Measurements from ENCODE around the gene TREML2. TPM values are rescaled to one million over a fixed set of nuclear protein-coding genes. Genes with fewer than 3 reads are reported as not detected.

TREML2 gene
- total RNA-seq, 1 experiment from 2014 or later, result not detected

- no peak for DNase-seq
- H4K20me1 ChIP-seq (ENCODE audit: low read length), result no peaks in the 10 kb centered on the region
- H2AFZ ChIP-seq (ENCODE audit: low read length), result no peak overlapping the region
- no peak overlapping the region for H3K9ac ChIP-seq (ENCODE audit: low read length)
- H3K4me3 ChIP-seq (ENCODE audit: low read length), result no peak overlapping the region
- H3K36me3 ChIP-seq (ENCODE audit: low read depth, low read length), result no peaks in the 10 kb centered on the region
- no peak for ATAC-seq
- intact Hi-C loops (cut with micrococcal nuclease), result no loop called here
- no peaks in the 10 kb centered on the region for H3K9me2 ChIP-seq (replicated peaks; ENCODE audit: low read length)
- BruUV-seq (replicated peaks), result no TSS peak
- H3K4me1 ChIP-seq (ENCODE audit: insufficient read depth, low read length), result no peaks in the 10 kb centered on the region
- ChIA-PET CTCF (no interaction called here), POLR2A (ENCODE audit: unreplicated experiment) (no interaction called here)
- no peaks in the 10 kb centered on the region for H3K79me2 ChIP-seq (ENCODE audit: low read length)
- H3K9me3 ChIP-seq (ENCODE audit: low read length), result no peaks in the 10 kb centered on the region
- no peak overlapping the region for H3K4me2 ChIP-seq (ENCODE audit: low read length)
- H3K27me3 ChIP-seq (ENCODE audit: low read length), result no peaks in the 10 kb centered on the region
- H3F3A ChIP-seq (ENCODE audit: low read length, unreplicated experiment), result no peaks in the 10 kb centered on the region
- TF ChIP-seq, protein P1, sequence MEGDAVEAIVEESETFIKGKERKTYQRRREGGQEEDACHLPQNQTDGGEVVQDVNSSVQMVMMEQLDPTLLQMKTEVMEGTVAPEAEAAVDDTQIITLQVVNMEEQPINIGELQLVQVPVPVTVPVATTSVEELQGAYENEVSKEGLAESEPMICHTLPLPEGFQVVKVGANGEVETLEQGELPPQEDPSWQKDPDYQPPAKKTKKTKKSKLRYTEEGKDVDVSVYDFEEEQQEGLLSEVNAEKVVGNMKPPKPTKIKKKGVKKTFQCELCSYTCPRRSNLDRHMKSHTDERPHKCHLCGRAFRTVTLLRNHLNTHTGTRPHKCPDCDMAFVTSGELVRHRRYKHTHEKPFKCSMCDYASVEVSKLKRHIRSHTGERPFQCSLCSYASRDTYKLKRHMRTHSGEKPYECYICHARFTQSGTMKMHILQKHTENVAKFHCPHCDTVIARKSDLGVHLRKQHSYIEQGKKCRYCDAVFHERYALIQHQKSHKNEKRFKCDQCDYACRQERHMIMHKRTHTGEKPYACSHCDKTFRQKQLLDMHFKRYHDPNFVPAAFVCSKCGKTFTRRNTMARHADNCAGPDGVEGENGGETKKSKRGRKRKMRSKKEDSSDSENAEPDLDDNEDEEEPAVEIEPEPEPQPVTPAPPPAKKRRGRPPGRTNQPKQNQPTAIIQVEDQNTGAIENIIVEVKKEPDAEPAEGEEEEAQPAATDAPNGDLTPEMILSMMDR (conservative IDR thresholded peaks at IDR 0.05; ENCODE audit: low read depth, low read length), result no peak
- TF ChIP-seq EZH2 (IDR thresholded peaks at IDR 0.05; ENCODE audit: low read length, unreplicated experiment), result no peak
- no peak for TF ChIP-seq EZH2phosphoT487 (IDR thresholded peaks at IDR 0.05; ENCODE audit: borderline replicate concordance, low read length)
- H3K27ac ChIP-seq (ENCODE audit: low read length), result no peak overlapping the region
These were observed 53.0 kb downstream of the TREML2 start for GRCh38 chr6:41147917-41148316.

Other genes starting within 250 kb of the TREML2 start
- gene UNC5CL, start 161.9 kb downstream of the TREML2 start, total RNA-seq (2014; rRNA removed), result 0.58 and 1.4 TPM in 2 replicates
- gene TSPO2, start 158.7 kb downstream of the TREML2 start, total RNA-seq (2014; rRNA removed), result not detected in 2 replicates
- gene APOBEC2, start 147.9 kb downstream of the TREML2 start, total RNA-seq (2014; rRNA removed), result not detected in 2 replicates
- gene OARD1, start 128.8 kb downstream of the TREML2 start, total RNA-seq (2014; rRNA removed), result 11.2 and 12.1 TPM in 2 replicates
- 31.7 and 32.9 TPM in 2 replicates for gene NFYA, start 128.2 kb downstream of the TREML2 start, total RNA-seq (2014; rRNA removed)
- gene TREML1, start 46.8 kb downstream of the TREML2 start, total RNA-seq (2014; rRNA removed), result not detected in 2 replicates
- not detected in 2 replicates for gene TREM2, start 38.0 kb downstream of the TREML2 start, total RNA-seq (2014; rRNA removed)
- not detected in 2 replicates for gene TREML4, start 27.2 kb upstream of the TREML2 start, total RNA-seq (2014; rRNA removed)
- gene TREM1, start 85.5 kb upstream of the TREML2 start, total RNA-seq (2014; rRNA removed), result 0.98 TPM in 1 of 2 replicates, not detected in the other
- not detected in 2 replicates for gene NCR2, start 134.5 kb upstream of the TREML2 start, total RNA-seq (2014; rRNA removed)

Data from PC-3 (cell line).